Measurements from ENCODE around the gene FITM2.
"Not testable (repeated sequence)": the region's sequence is repeated elsewhere in the genome, so short reads cannot be mapped to it uniquely, and the experiment has no call there.

FITM2 gene

DNA sequence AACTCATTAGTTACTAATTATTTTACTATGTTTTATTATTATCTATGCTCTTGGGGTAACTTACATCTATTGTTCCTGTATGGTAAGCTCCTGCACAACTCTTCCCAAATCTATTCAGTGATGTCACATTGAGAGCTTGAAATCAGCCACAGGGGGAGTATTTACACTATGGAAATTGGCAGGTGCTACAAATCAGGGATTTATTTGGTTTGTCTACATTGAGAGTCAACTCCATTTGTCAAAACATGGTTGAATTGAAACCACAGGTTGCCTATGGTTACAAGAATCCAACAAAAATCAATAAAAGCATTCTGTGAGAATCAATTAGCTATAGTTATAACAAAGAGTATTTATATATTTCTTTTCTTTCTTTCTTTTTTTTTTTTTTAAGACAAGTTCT, 3.9 kb upstream of the FITM2 start:
- H3K4me3 ChIP-seq (ENCODE audit: low read depth, low read length): no peak overlapping the region
- TF ChIP-seq, protein P1, sequence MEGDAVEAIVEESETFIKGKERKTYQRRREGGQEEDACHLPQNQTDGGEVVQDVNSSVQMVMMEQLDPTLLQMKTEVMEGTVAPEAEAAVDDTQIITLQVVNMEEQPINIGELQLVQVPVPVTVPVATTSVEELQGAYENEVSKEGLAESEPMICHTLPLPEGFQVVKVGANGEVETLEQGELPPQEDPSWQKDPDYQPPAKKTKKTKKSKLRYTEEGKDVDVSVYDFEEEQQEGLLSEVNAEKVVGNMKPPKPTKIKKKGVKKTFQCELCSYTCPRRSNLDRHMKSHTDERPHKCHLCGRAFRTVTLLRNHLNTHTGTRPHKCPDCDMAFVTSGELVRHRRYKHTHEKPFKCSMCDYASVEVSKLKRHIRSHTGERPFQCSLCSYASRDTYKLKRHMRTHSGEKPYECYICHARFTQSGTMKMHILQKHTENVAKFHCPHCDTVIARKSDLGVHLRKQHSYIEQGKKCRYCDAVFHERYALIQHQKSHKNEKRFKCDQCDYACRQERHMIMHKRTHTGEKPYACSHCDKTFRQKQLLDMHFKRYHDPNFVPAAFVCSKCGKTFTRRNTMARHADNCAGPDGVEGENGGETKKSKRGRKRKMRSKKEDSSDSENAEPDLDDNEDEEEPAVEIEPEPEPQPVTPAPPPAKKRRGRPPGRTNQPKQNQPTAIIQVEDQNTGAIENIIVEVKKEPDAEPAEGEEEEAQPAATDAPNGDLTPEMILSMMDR (IDR thresholded peaks at IDR 0.05; ENCODE audit: borderline replicate concordance, insufficient read depth, low read depth, low read length): no peak

DNA sequence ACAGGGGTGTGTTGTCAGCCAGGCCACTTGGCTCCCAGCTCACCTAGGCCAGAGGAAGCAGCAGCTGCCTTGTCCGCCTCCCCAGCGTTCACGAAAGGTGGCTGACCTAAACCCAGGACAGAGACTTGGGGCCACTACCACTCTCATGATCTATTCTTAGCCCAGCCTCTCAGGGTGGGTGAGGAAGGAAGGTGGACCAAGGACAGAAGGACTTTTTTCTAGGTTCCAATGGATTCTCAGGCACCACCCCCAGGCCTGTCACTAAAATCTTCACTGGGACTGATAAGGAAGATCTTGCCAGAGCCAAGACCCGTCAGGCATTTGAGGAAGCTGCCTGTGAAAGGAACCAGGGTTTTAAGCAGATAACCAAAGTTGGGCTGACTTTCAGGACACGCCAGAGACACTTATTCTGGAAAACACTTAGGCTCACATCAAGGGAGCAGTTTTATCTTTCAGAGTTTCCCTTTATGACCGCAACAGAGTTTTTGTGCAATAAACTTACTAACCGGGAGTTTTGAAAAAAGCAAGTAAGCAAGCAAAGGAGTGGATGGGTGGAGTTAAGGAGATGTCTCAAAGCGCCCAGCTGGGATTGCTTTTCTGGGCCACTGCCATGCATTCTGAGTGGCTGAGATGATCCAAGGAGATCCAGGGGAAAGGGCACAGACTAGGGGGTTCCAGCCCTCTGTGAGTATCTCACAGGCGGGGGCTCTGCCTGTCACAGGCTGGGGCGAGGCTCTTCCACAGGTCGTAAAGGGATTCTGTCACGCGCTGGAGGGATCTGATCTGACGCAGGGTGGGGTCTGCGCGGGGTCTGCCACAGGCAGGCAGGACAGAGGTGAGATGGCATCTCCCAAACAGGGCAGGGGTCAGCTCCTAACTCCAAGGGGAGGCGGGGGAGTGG, 989 bp downstream of the FITM2 start:
- TF ChIP-seq, protein P1 (IDR thresholded peaks at IDR 0.05; ENCODE audit: borderline replicate concordance, insufficient read depth, low read depth, low read length): no peak
- peak overlapping the region; percentile 67 for H3K4me3 ChIP-seq (ENCODE audit: low read depth, low read length)

DNA sequence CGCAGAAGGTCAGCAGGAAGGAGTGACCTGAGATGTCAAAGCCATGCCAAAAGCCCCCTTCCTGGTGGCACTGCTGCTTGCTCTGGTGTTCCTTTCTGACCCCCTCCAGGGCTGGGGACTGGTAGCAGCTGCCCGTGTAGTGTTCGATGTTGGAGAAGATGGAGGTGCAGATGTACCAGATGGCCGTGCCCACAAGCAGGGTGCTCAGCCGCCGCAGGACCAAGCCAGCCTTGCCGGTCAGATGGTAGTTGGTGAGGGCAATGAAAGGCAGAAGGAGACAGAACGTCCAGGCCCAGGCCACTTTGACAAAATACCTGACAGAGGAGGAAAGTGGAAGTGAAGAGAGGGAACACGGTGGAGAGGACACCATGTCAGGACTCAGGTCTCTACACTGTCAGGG, 4.1 kb downstream of the FITM2 start:
- no peak overlapping the region for H3K4me3 ChIP-seq (ENCODE audit: low read depth, low read length)
- TF ChIP-seq, protein P1 (IDR thresholded peaks at IDR 0.05; ENCODE audit: borderline replicate concordance, insufficient read depth, low read depth, low read length): no peak

DNA sequence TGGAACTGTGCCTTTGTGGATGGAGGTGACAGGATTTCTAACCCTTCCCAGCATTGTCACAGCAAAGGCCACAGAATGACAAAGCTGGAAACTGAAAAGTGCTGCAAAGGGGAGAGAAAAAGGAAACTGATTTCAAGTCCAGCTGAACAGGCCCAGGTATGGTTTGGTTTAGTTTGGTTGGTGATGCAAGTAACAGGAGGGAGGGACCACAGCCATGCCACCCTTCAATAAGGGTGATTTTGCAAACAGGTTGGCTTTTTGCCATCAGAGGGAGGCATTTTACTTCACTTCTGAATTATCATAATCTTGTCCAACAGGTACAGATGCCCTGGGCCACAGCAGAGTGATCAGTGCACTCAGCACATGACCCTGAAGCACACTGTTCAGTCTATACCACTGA, 6.6 kb downstream of the FITM2 start:
- TF ChIP-seq, protein P1 (IDR thresholded peaks at IDR 0.05; ENCODE audit: borderline replicate concordance, insufficient read depth, low read depth, low read length): no peak
- no peak overlapping the region for H3K4me3 ChIP-seq (ENCODE audit: low read depth, low read length)

DNA sequence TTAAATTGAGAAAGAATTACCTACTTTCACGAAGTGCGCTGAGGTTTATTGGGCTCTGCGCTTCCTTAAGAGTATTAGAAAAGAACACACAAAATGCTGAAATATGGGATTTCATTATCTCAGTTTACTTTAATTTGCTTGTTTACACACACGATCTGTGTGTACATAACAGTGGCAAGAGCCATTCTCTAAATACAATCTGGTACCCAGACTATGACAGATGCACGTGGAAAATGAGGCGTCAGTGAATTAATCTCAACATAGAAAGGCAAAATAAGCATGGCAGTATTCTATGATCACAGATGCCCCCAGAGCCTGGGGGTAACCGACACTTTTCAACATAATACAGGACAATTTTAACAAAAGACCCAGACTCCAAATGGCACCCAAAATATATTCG, 8.3 kb downstream of the FITM2 start:
- TF ChIP-seq, protein P1 (IDR thresholded peaks at IDR 0.05; ENCODE audit: borderline replicate concordance, insufficient read depth, low read depth, low read length): no peak
- H3K4me3 ChIP-seq (ENCODE audit: low read depth, low read length): no peak overlapping the region

DNA sequence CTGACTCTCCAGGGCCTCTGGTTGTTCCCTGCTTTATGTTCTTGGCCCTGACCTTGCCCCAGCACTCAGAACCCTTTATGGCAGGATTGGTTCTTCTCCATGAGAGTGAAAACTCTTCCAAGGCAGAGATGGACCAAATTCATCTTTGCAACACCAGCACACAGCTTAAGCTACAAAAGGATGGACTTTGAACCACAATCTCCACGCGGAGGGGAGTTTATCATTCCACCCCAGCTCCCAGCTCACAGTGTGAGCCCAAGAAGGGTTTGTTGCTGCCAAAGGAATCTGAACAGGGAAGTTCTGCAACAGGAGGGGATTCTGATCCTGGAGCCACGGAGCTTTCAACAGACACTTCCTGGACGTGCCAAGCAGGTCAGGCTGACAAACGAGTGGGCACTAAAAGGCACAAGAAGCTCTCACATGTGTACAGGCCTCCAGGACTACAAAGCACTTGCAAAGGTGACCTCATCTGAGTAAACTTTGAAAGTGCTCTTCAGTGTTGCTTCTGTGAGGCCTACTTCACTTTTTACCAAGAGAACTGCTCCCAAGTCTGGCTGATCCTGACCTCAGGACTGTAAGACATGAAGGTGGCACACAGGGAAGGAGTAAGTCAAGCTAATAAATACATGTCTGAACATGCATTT, 8.9 kb downstream of the FITM2 start:
- TF ChIP-seq, protein P1 (IDR thresholded peaks at IDR 0.05; ENCODE audit: borderline replicate concordance, insufficient read depth, low read depth, low read length): no peak
- no peak overlapping the region for H3K4me3 ChIP-seq (ENCODE audit: low read depth, low read length)

DNA sequence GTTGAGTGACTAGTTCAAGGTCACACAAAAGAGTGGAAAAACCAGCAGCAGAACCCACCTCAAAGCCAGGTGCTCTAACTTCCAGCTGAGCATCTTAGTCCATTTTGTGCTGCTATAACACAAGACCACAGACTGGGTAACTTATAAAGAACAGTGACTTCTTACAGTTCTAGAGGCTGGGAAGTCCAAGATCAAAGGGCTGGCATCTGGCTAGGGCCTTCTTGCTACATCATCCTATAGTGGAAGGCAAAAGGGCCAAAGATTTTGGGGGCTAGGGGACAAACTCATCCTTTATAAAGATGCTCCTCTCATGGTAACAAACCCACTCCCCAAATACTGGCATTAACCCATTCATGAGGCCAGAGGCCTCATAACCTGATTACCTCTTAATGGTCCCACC, 9.7 kb downstream of the FITM2 start:
- H3K4me3 ChIP-seq (ENCODE audit: low read depth, low read length): no peak overlapping the region
- TF ChIP-seq, protein P1 (IDR thresholded peaks at IDR 0.05; ENCODE audit: borderline replicate concordance, insufficient read depth, low read depth, low read length): no peak

DNA sequence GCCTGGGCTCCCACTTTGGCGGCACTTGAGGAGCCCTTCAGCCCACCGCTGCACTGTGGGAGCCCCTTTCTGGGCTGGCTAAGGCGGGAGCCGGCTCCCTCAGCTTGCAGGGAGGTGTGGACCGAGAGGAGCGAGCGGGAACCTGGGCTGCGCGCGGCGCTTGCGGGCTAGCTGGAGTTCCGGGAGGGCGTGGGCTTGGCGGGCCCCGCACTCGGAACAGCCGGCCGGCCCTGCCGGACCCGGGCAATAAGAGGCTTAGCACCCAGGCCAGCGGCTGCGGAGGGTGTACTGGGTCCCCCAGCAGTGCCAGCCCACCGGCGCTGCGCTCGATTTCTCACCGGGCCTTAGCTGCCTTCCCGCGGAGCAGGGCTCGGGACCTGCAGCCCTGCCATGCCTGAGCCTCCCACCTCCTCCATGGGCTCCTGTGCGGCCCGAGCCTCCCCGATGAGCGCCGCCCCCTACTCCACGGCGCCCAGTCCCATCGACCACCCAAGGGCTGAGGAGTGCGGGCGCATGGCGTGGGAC, 11.9 kb downstream of the FITM2 start:
- not testable (repeated sequence) for H3K4me3 ChIP-seq (ENCODE audit: low read depth, low read length)

Measured in GM12875 (cell line).